IPS-11a (cell line): Measurements from ENCODE around the gene NGEF.

ENCODE experiments used
- H3K4me3 ChIP-seq: one replicate; pipeline ENCODE4 v1.5.1; 2013; ENCODE audit warnings: low read depth, low read length, control low read depth

The NGEF gene

DNA sequence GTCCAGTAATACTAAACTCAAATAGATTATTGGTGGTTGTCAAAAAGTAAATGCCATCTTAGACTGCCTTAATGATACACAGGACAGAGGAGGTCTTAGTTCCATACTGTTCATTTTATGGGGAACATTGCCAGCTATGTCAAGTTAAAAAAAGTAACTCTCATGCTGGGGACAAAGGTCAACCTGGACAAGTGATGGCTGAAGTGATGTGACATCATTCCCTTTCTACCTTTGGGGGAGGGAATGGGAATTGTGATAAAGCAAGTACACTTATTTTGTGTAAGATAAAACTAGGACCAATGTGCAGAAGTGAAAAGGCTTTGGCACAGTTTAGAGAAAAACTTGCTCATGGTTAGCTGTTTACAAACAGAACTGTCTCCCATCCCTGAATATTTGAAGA lies 167.0 kb downstream of the NGEF start:
- no peak overlapping the region for H3K4me3 ChIP-seq

DNA sequence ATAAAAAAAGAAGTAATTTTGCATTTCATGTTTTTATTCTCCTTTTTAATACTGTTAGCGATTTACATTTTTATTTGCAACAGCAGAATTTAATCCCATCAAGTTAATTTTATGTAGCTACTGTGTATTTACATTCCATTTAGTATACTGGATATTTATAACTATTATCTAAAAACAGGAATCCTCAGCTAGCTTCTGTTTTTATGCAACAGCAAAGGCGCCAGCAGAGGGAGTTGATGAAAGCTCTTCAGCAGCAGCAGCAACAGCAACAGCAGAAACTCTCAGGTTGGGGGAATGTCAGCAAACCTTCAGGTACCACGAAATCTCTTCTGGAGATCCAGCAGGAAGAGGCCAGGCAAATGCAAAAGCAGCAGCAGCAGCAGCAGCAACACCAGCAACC lies 169.2 kb downstream of the NGEF start:
- H3K4me3 ChIP-seq = no peak overlapping the region

DNA sequence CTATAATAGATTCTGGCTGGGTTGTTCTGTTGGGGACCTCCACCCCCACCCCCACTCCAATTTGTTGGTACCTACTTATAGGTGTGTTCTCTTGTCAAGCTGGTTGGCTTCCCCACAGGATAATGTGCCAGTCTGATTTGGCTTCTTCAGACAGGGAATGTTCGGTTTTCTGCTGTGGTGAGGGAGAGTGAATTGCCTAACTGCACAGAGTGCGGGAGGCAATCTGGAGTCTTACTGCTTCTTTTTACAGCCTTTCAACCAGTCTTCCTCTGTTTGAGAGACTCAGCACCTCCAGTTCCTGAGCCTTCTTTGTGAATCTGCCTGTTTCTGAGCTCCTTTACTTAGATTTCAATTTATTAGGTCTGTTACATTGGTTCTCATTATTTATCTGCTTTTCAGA lies 170.4 kb downstream of the NGEF start:
- H3K4me3 ChIP-seq = no peak overlapping the region

DNA sequence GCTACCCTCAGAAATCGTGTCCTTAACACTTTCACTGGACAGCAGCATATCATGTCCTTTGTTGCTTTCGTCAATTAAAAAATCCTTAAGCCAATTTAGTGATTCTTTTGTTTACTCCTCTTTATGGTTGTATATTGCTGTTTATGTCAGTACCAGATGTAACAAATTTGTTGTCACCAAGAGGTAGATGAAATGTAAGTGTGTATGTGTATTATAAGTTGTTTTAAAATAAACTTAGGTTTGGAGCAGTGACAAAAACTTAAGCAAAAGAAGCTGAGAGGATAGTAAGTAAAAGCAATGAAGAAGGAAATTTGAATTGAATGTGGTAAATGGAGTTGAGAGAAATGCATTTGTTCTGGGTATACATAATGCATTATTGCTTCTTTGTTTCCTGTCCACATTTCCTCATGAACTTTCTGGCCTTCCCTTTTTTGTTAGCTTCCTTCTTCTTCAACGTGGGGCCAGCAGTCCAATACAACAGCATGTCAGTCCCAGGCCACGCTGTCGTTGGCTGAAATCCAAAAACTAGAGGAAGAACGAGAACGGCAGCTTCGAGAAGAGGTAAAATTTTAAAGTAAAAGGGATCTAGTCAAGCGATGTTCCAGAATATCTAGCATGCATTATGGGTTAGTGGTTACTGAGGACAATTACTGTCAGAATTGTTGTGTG lies 173.5 kb downstream of the NGEF start:
- H3K4me3 ChIP-seq = no peak overlapping the region

DNA sequence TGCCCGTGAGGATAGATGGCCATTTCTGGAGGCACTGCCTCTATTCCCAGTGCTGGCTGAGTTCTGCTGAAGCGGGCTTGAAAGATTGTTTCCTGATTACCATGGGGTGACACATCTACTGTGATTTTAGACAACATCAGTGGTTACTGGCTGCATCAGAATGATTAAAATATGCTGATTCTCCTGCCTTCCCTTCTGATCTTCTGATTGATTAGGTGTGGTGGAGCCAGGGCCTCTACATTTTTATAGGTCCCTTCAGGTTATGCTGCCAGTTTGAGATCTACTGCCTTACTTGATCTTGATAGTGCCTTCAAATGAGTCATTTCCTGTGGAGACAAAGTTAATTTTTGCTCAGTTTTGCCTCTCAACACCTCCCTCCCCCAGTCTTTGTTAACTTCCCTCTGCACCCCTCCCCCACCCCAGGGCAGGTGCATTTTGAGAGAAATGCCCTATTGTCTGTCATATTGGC lies 174.6 kb downstream of the NGEF start:
- no peak overlapping the region for H3K4me3 ChIP-seq

DNA sequence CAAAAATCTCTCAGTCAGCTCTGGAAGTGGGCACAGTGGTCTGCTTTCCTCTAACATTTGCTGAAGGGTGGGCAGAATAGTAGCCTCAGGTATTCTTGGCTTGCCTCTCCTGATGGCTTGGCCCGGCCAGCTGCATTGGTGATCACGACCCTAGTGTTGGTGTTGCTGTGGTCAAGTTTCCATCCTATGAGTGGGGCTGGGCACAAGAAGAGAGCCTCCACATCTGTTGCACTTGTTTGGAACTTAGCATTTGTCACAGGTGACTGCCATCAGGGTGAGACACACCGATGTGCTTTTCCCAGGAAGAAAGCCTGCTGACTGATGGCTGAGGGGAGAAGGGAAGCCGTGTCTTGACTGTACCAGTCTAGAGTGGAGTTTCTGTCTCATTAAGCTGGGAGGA lies 176.1 kb downstream of the NGEF start:
- no peak overlapping the region for H3K4me3 ChIP-seq

DNA sequence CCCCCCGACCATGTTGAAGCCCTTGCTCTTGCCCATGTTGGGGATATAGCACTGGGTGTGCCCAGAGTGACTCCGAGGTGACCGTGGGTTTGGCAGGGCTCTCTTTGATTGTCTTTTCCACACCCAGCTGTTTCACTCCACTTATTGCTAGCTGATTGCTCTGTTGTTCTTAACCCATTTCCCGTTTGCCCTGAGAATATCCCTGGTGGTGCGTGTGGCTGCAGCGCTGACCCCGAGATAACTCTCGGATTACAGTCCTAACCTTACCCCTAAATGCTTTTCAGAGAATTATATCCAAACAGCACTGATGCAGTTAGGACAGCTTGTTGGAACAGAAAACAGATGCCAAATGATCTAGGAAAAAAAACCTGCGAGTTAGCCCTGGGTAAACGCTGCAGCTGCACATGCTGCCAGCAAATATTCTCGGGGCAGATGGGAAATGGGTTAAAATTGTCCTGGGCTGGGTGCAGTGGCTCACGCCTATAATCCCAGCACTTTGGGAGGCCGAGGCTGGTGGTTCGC lies 177.3 kb downstream of the NGEF start:
- no peak overlapping the region for H3K4me3 ChIP-seq

DNA sequence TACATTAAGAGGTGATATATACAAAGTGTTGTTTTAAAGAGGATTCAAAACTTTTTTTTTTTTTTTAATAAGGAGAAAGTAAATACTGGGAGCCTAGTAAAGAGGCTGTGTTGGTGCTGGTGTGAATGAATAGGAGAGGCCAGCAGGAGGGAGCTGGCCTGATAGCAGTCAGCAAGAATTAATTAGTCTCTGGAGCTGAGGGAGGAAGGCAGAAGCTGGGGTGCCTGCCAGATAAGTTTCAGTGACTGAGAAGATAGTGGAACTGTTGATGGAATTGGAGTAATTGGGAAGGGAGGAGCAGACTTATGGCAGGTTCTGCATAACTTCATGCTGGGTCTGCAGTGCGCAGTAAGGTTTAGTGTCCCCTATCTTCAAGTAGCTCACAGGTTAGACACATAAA lies 179.2 kb downstream of the NGEF start:
- H3K4me3 ChIP-seq = no peak overlapping the region

DNA sequence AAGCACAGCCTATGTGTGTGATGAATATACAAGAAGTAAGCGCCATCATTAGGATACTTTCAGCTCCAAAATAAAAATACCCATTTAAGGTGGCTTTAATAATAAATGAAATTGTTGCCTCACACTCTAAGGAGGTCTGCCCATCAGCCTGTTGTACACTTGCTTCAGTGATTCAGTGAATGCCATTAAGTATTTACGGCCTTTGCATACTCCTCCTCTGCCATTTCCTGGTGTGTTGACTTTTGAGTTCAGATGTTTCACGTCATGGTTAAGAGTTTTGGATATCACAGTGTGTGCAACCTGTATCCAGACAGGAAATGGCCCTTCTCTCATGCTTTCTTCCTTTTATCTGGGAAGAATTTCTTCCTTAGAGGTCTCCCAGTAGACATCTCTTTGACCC lies 181.6 kb downstream of the NGEF start:
- H3K4me3 ChIP-seq = no peak overlapping the region

DNA sequence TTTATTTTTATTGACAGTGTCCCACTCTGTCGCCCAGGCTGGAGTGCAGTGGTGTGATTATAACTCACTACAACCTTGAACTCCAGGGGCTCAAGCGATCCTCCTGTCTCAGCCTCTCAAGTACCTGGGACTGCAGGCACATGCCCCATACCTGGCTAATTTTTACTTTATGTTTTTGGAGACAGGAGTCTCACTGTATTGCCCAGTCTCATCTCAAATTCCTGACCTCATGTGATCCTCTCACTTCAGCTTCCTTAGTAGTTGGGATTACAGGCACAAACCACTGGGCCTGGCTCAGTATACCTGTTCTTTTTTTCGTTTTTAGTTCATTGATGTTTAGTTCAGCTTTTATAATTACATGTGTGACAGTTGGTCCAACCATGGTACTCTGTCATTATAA lies 183.1 kb downstream of the NGEF start:
- H3K4me3 ChIP-seq = no peak overlapping the region
